ENCODE data around the gene ADAT3.
"Not testable (repeated sequence)": the region's sequence is repeated elsewhere in the genome, so short reads cannot be mapped to it uniquely, and the experiment has no call there.

The ADAT3 gene

GRCh38 chr19:1866693-1867348, 38.4 kb upstream of the ADAT3 start:
- no peak for DNase-seq

- no peak for DNase-seq
Measured at GRCh38 chr19:1867349-1867724, 37.9 kb upstream of the ADAT3 start.

- no peak for DNase-seq
Measured at GRCh38 chr19:1868971-1869370, 36.2 kb upstream of the ADAT3 start.

- DNase-seq: no peak
Measured at GRCh38 chr19:1871140-1871597, 34.0 kb upstream of the ADAT3 start.

- DNase-seq: no peak
Measured at GRCh38 chr19:1871630-1872029, 33.6 kb upstream of the ADAT3 start.

- no peak for DNase-seq
Measured at GRCh38 chr19:1872807-1873523, 32.2 kb upstream of the ADAT3 start.

GRCh38 chr19:1873524-1874473, 31.4 kb upstream of the ADAT3 start:
- DNase-seq: peak in 32 of 51 donors; percentile 17 to 81 (median 58)

- no peak for DNase-seq
Measured at GRCh38 chr19:1874554-1875185, 30.5 kb upstream of the ADAT3 start.

GRCh38 chr19:1875265-1875645, 29.9 kb upstream of the ADAT3 start:
- DNase-seq: not testable (repeated sequence)

GRCh38 chr19:1875646-1876495, 29.3 kb upstream of the ADAT3 start:
- DNase-seq: peak; percentile 28 to 96 (median 88)

- not testable (repeated sequence) for DNase-seq
Measured at GRCh38 chr19:1876496-1877279, 28.5 kb upstream of the ADAT3 start.

- not testable (repeated sequence) for DNase-seq
Measured at GRCh38 chr19:1877280-1877660, 27.9 kb upstream of the ADAT3 start.

- DNase-seq: not testable (repeated sequence)
Measured at GRCh38 chr19:1878583-1878982, 26.6 kb upstream of the ADAT3 start.

GRCh38 chr19:1879982-1880381, 25.2 kb upstream of the ADAT3 start:
- DNase-seq: not testable (repeated sequence)

- DNase-seq: no peak
Measured at GRCh38 chr19:1880611-1881392, 24.4 kb upstream of the ADAT3 start.

GRCh38 chr19:1881393-1882088, 23.7 kb upstream of the ADAT3 start:
- DNase-seq: peak in 8 of 51 donors; percentile 27 to 63 (median 50)

GRCh38 chr19:1882089-1882785, 23.0 kb upstream of the ADAT3 start:
- peak in 27 of 51 donors; percentile 17 to 69 (median 50) for DNase-seq
